H1 (cell line): Measurements from ENCODE around the gene CADM1. TPM values are rescaled to one million over a fixed set of nuclear protein-coding genes. Genes with fewer than 3 reads are reported as not detected.

Experiments
- CTCF ChIA-PET: fragments of 300-600 bp; sonication (Branson Sonifier 250); formaldehyde crosslinking; loops from one replicate; lab custom pipeline; 2021; ENCODE audit not compliant: partially characterized antibody; lab: Charles Lee
- POLR2A ChIA-PET: fragments of 300-600 bp; sonication (Branson Sonifier 250); formaldehyde crosslinking; loops from one replicate; lab custom pipeline; 2021; ENCODE audit warnings: inconsistent platforms; ENCODE audit not compliant: partially characterized antibody; lab: Charles Lee
- DNase-seq, 2 experiments: peaks; one replicate each; pipeline versions ENCODE4 v3.0.0 to v3.0.0-alpha.2; 2010 to 2022; ENCODE audit warnings: low spot score in 2 of 2, low read depth in 1 of 2, mixed read lengths in 1 of 2
- FAIRE-seq: peaks from 2 replicates; lab custom pipeline; 2011; peaks lifted over from hg19 to GRCh38; lab: Jason Lieb, UNC
- H2AFZ ChIP-seq: 2 replicates; pipeline ENCODE4 v1.8.1; 2012; ENCODE audit warnings: low read length, inconsistent platforms
- H2AK5ac ChIP-seq: 2 replicates; pipeline ENCODE4 v1.6.1; 2013; ENCODE audit warnings: low read depth, low read length
- H2BK120ac ChIP-seq: replicated peaks from 2 replicates; pipeline ENCODE3; 2013; ENCODE audit warnings: low read depth, low read length, inconsistent platforms
- H2BK12ac ChIP-seq: 2 replicates; pipeline ENCODE4 v1.6.1; 2013; ENCODE audit warnings: low read depth, low read length
- H2BK15ac ChIP-seq: 2 replicates; pipeline ENCODE4 v1.6.1; 2013; ENCODE audit warnings: low read length
- H2BK20ac ChIP-seq: 2 replicates; pipeline ENCODE4 v1.6.1; 2013; ENCODE audit warnings: low read length
- H2BK5ac ChIP-seq: 2 replicates; pipeline ENCODE4 v1.6.1; 2013; ENCODE audit warnings: low read depth, low read length
- H3K14ac ChIP-seq: 2 replicates; pipeline ENCODE4 v1.6.1; 2013; ENCODE audit warnings: inconsistent platforms; ENCODE audit not compliant: insufficient read length
- H3K18ac ChIP-seq: 2 replicates; pipeline ENCODE4 v1.6.1; 2013; ENCODE audit warnings: low read length; ENCODE audit errors: extremely low read depth
- H3K23ac ChIP-seq: 2 replicates; pipeline ENCODE4 v1.6.1; 2013; ENCODE audit warnings: inconsistent platforms; ENCODE audit not compliant: insufficient read length
- H3K23me2 ChIP-seq: 2 replicates; pipeline ENCODE4 v1.6.1; 2013; ENCODE audit warnings: low read depth, low read length
- H3K27ac ChIP-seq: 2 replicates; pipeline ENCODE4 v1.6.1; 2011; ENCODE audit warnings: low read depth, low read length, inconsistent platforms
- H3K27me3 ChIP-seq, 4 experiments: replicated peaks in 1 of 4; 1 replicate in 1 of 4; 2 replicates in 3 of 4; pipeline versions ENCODE4 v1.6.1 to v1.8.1; 2011 to 2013; ENCODE audit warnings: low read length in 3 of 4, mild to moderate bottlenecking in 3 of 4, inconsistent platforms in 2 of 4, mixed read lengths in 2 of 4, moderate library complexity in 1 of 4; ENCODE audit not compliant: control insufficient read depth in 3 of 4, insufficient read depth in 3 of 4; ENCODE audit errors: extremely low read depth in 1 of 4
- H3K36me3 ChIP-seq, 4 experiments: 2 replicates each; pipeline versions ENCODE4 v1.6.1 to v1.8.1; 2011 to 2013; ENCODE audit warnings: mild to moderate bottlenecking in 4 of 4, low read length in 3 of 4, moderate library complexity in 2 of 4, control low read depth in 1 of 4, inconsistent platforms in 1 of 4; ENCODE audit not compliant: insufficient read depth in 4 of 4, control insufficient read depth in 2 of 4
- H3K4ac ChIP-seq: replicated peaks from 2 replicates; pipeline ENCODE3; 2013; ENCODE audit warnings: low read length, low read depth, mixed read lengths, inconsistent platforms; ENCODE audit not compliant: insufficient read length
- H3K4me1 ChIP-seq, 4 experiments: replicated peaks in 1 of 4; 1 replicate in 1 of 4; 2 replicates in 3 of 4; pipeline versions ENCODE4 v1.6.1 to v1.8.1; 2011 to 2013; ENCODE audit warnings: low read length in 3 of 4, inconsistent platforms in 2 of 4, mixed read lengths in 1 of 4; ENCODE audit not compliant: insufficient read depth in 4 of 4, control insufficient read depth in 3 of 4
- H3K4me2 ChIP-seq, 2 experiments: 2 replicates each; pipeline versions ENCODE4 v1.6.1 to v1.8.1; 2011 to 2013; ENCODE audit warnings: low read depth in 2 of 2, low read length in 2 of 2, control low read depth in 1 of 2, inconsistent platforms in 1 of 2, mild to moderate bottlenecking in 1 of 2; ENCODE audit not compliant: insufficient read depth in 1 of 2
- H3K4me3 ChIP-seq, 4 experiments: fragments of 200-600, 300-600 bp in 1 of 4; sonication (generic), shearing (Covaris generic), sonication (Bioruptor Twin) in 1 of 4; 2 replicates each; pipeline versions ENCODE4 v1.5.1 to v1.8.1; 2011 to 2016; ENCODE audit warnings: low read length in 4 of 4, low read depth in 3 of 4, control low read depth in 2 of 4, inconsistent platforms in 2 of 4, mild to moderate bottlenecking in 2 of 4, mixed read lengths in 1 of 4, moderate library complexity in 1 of 4; ENCODE audit not compliant: insufficient read depth in 2 of 4; ENCODE audit errors: extremely low read depth in 1 of 4
- H3K56ac ChIP-seq: replicated peaks from 2 replicates; pipeline ENCODE3; 2013; ENCODE audit warnings: low read depth, mild to moderate bottlenecking, mixed read lengths, low read length, inconsistent platforms; ENCODE audit not compliant: insufficient read length
- H3K79me1 ChIP-seq: 2 replicates; pipeline ENCODE4 v1.6.1; 2013; ENCODE audit warnings: low read depth, low read length, control low read depth
- H3K79me2 ChIP-seq, 2 experiments: 2 replicates each; pipeline versions ENCODE4 v1.6.1 to v1.8.1; 2012 to 2013; ENCODE audit warnings: low read length in 2 of 2, mild to moderate bottlenecking in 2 of 2, inconsistent platforms in 1 of 2; ENCODE audit not compliant: insufficient read depth in 2 of 2, control insufficient read depth in 1 of 2
- H3K9ac ChIP-seq, 4 experiments: replicated peaks in 1 of 4; 1 replicate in 1 of 4; 2 replicates in 3 of 4; pipeline versions ENCODE4 v1.6.1 to v1.8.1; 2011 to 2013; ENCODE audit warnings: low read depth in 3 of 4, low read length in 3 of 4, control low read depth in 2 of 4, mild to moderate bottlenecking in 2 of 4, moderate library complexity in 2 of 4, inconsistent platforms in 1 of 4; ENCODE audit errors: extremely low read depth in 1 of 4
- H3K9me3 ChIP-seq, 2 experiments: 2 replicates each; pipeline versions ENCODE4 v1.6.1 to v1.8.1; 2012 to 2013; ENCODE audit warnings: mild to moderate bottlenecking in 2 of 2, moderate library complexity in 2 of 2, control low read depth in 1 of 2, inconsistent platforms in 1 of 2, low read depth in 1 of 2, low read length in 1 of 2, mixed read lengths in 1 of 2; ENCODE audit not compliant: insufficient read depth in 2 of 2
- H4K20me1 ChIP-seq, 2 experiments: replicated peaks in 1 of 2; 2 replicates each; pipeline versions ENCODE3 to v1.8.1; 2011 to 2013; ENCODE audit warnings: inconsistent platforms in 2 of 2, low read length in 2 of 2, mild to moderate bottlenecking in 1 of 2; ENCODE audit not compliant: insufficient read depth in 2 of 2, control insufficient read depth in 1 of 2
- H4K5ac ChIP-seq: 2 replicates; pipeline ENCODE4 v1.6.1; 2013; ENCODE audit warnings: low read length, low read depth, mixed read lengths, inconsistent platforms; ENCODE audit not compliant: insufficient read length
- H4K8ac ChIP-seq: 2 replicates; pipeline ENCODE4 v1.8.0; 2013; ENCODE audit warnings: mild to moderate bottlenecking, moderate library complexity, low read length, inconsistent platforms; ENCODE audit not compliant: insufficient read depth; ENCODE audit errors: extremely low read depth
- H4K91ac ChIP-seq: replicated peaks from 2 replicates; pipeline ENCODE3; 2013; ENCODE audit warnings: low read length, mixed read lengths, inconsistent platforms; ENCODE audit not compliant: insufficient read length
- BRCA1 ChIP-seq: IDR thresholded peaks from 2 replicates; pipeline ENCODE4 v1.6.1; 2012; ENCODE audit warnings: low read depth, low read length, improper control_type of control experiment
- CHD2 ChIP-seq: IDR thresholded peaks from 2 replicates; pipeline ENCODE4 v1.6.1; 2012; ENCODE audit warnings: low read length, improper control_type of control experiment
- CTBP2 ChIP-seq: IDR thresholded peaks from 2 replicates; pipeline ENCODE4 v1.7.0; 2011; ENCODE audit warnings: borderline replicate concordance, mild to moderate bottlenecking, moderate library complexity, mixed read lengths, low read length; ENCODE audit not compliant: insufficient read depth, insufficient read length
- E2F6 ChIP-seq: IDR thresholded peaks from 2 replicates; pipeline ENCODE4 v1.6.1; 2012; ENCODE audit warnings: inconsistent platforms
- HDAC6 ChIP-seq: IDR thresholded peaks from one replicate; pipeline ENCODE4 v1.7.1; 2012; ENCODE audit warnings: low read depth, mild to moderate bottlenecking, inconsistent platforms, low read length, moderate library complexity
- MAFK ChIP-seq: IDR thresholded peaks from 2 replicates; pipeline ENCODE4 v1.6.1; 2012; ENCODE audit warnings: low read depth, mild to moderate bottlenecking, improper control_type of control experiment, low read length
- RBBP5 ChIP-seq: IDR thresholded peaks from 2 replicates; pipeline ENCODE4 v1.7.1; 2012; ENCODE audit warnings: low read depth, mild to moderate bottlenecking, inconsistent platforms, low read length, moderate library complexity, borderline replicate concordance
- SP1 ChIP-seq: IDR thresholded peaks from 2 replicates; pipeline ENCODE4 v1.6.1; 2011; ENCODE audit warnings: low read depth, low read length
- SP2 ChIP-seq: IDR thresholded peaks from 2 replicates; pipeline ENCODE4 v1.6.1; 2012; ENCODE audit warnings: mild to moderate bottlenecking, low read length, inconsistent platforms
- SRF ChIP-seq: IDR thresholded peaks from 2 replicates; pipeline ENCODE4 v1.6.1; 2011; ENCODE audit warnings: mild to moderate bottlenecking, low read depth, low read length, moderate library complexity
- TCF12 ChIP-seq: IDR thresholded peaks from 2 replicates; pipeline ENCODE4 v1.6.1; 2011; ENCODE audit warnings: low read depth, mild to moderate bottlenecking, low read length
- TEAD4 ChIP-seq: IDR thresholded peaks from 2 replicates; pipeline ENCODE4 v1.6.1; 2012; ENCODE audit warnings: low read depth, low read length, inconsistent platforms, mixed read lengths
- USF2 ChIP-seq: IDR thresholded peaks from 2 replicates; pipeline ENCODE4 v1.6.1; 2011; ENCODE audit warnings: low read length, improper control_type of control experiment
- WGBS, 2 experiments: shearing (Covaris generic) in 1 of 2; methylation state at CpG; one replicate each; pipeline versions ENCODE4 v1.1.6 to v1.1.7; 2013 to 2015; ENCODE audit warnings: low lambda C conversion rate in 2 of 2, mixed read lengths in 2 of 2, inconsistent platforms in 1 of 2, low coverage in 1 of 2, missing lambda C conversion rate in 1 of 2; ENCODE audit not compliant: insufficient replicate concordance in 2 of 2, insufficient coverage in 1 of 2, insufficient read length in 1 of 2; ENCODE audit errors: extremely low coverage in 1 of 2, missing lambda C conversion rate in 1 of 2; 5-methylcytosine and 5-hydroxymethylcytosine counted together
- polyA plus RNA-seq, 7 experiments: library from polyadenylated mRNA; depleted of rRNA in 3 of 7; stranded (reverse) in 5 of 7; unstranded in 2 of 7; fragments of >200 nt in 5 of 7; fragments of 200-250 nt in 2 of 7; gene quantifications; 1 replicate in 5 of 7; 2 replicates in 1 of 7; 4 replicates in 1 of 7; pipeline versions ENCODE4 v1.2.1 to v1.2.3, GENCODE V29; 2011 to 2013; ENCODE audit warnings: missing spikeins in 2 of 7, mixed read lengths in 2 of 7
- total RNA-seq: library from RNA; stranded (reverse); fragmentation: NEBNext Ultra II Directional; extraction: Animal tissue kit (Norgen Biotek cat#: 25700); gene quantifications from 2 replicates; pipeline ENCODE4 v1.2.1, GENCODE V29; 2021

The CADM1 gene
- total and polyA plus RNA-seq, 2 of the 8 experiments (the other 6 are each of a cell fraction or from before 2014, with no cell fraction given), result 8.3 to 25.3 TPM

GRCh38 chr11:115469361-115469760 is 34.9 kb downstream of the CADM1 start:
- no peaks in the 10 kb centered on the region for H3K79me1 ChIP-seq
- H3K4me2 ChIP-seq, result no peak overlapping the region
- no peak overlapping the region for H2BK120ac ChIP-seq
- no peak overlapping the region for H2BK20ac ChIP-seq
- no peak overlapping the region for H3K14ac ChIP-seq
- no peak overlapping the region for H4K8ac ChIP-seq
- H3K79me2 ChIP-seq, result no peaks in the 10 kb centered on the region
- no peak overlapping the region for H3K4ac ChIP-seq
- H4K20me1 ChIP-seq, result peaks cover 0 to 2% of the 10 kb centered on the region in 2 experiments
- no peak overlapping the region for H2BK15ac ChIP-seq
- no peaks in the 10 kb centered on the region for H3K36me3 ChIP-seq
- H3K9ac ChIP-seq, result no peak overlapping the region
- no peak overlapping the region for H3K18ac ChIP-seq
- H2AK5ac ChIP-seq, result no peak overlapping the region
- H3K9me3 ChIP-seq, result no peaks in the 10 kb centered on the region
- no peak overlapping the region for H2BK12ac ChIP-seq
- ChIA-PET CTCF (interaction anchor here (2.1 kb wide), 1 partner anchor 12 kb away, joined by 6 read pairs; no protein-coding TSS in a partner anchor), POLR2A (interaction anchor here (0.9 kb wide), 1 partner anchor 32 kb away, joined by 3 read pairs; no protein-coding TSS in a partner anchor)
- no peak overlapping the region for H2BK5ac ChIP-seq
- no peaks in the 10 kb centered on the region for H3K27me3 ChIP-seq
- H3K56ac ChIP-seq, result no peak overlapping the region
- H4K5ac ChIP-seq, result no peak overlapping the region
- DNase-seq, result no peak
- H4K91ac ChIP-seq, result no peak overlapping the region
- H3K23ac ChIP-seq, result no peak overlapping the region
- no peaks in the 10 kb centered on the region for H3K23me2 ChIP-seq
- no peaks in the 10 kb centered on the region for H3K4me1 ChIP-seq
- FAIRE-seq, result no peak
- H3K27ac ChIP-seq, result no peak overlapping the region
- H2AFZ ChIP-seq, result no peak overlapping the region
- no peak overlapping the region for H3K4me3 ChIP-seq
- WGBS, 2 experiments, result 86% methylated on average over 2 of the region's 3 CpGs; no CpG with 5 or more reads in 1 of the 2 experiments
- TF ChIP-seq MAFK, result no peak
- no peak for TF ChIP-seq TCF12
- TF ChIP-seq BRCA1, result no peak
- TF ChIP-seq E2F6, result no peak
- no peak for TF ChIP-seq CHD2
- TF ChIP-seq HDAC6, result no peak
- no peak for TF ChIP-seq TEAD4
- TF ChIP-seq USF2, result no peak
- no peak for TF ChIP-seq SP2
- no peak for TF ChIP-seq SRF
- TF ChIP-seq RBBP5, result no peak
- no peak for TF ChIP-seq CTBP2
- TF ChIP-seq SP1, result no peak
